Endothelial cell of umbilical vein (primary cell): ENCODE data around the gene PRR15. TPM values are rescaled to one million over a fixed set of nuclear protein-coding genes. Genes with fewer than 3 reads are reported as not detected.
A peak's percentile ranks its signal among the peaks of the same experiment; 100 is the strongest.

Experiments
- BruUV-seq: library from RNA; stranded (reverse); fragments of 400-500 nt; replicated peaks from 2 replicates; lab custom pipeline; 2021; lab: Mats Ljungman, UMichigan
- CTCF ChIA-PET: fragments of 300-600, 350-600 bp; sonication (Branson Sonifier 250); formaldehyde crosslinking; loops from one replicate; lab custom pipeline; 2021; ENCODE audit warnings: antibody characterized with exemption, inconsistent platforms; lab: Charles Lee
- POLR2A ChIA-PET: fragments of 300-600, 350-600 bp; sonication (Branson Sonifier 250); formaldehyde crosslinking; loops from one replicate; lab custom pipeline; 2021; ENCODE audit warnings: antibody characterized with exemption, inconsistent platforms; lab: Charles Lee
- DNase-seq: peaks from one replicate; pipeline ENCODE4 v3.0.0-alpha.2; 2011; ENCODE audit warnings: low read depth, low spot score
- FAIRE-seq: peaks from 2 replicates; lab custom pipeline; 2011; peaks lifted over from hg19 to GRCh38; lab: Jason Lieb, UNC
- H2AFZ ChIP-seq: 2 replicates; pipeline ENCODE4 v1.6.0; 2012; ENCODE audit warnings: low read depth, low read length, control low read depth, inconsistent platforms
- H3K27ac ChIP-seq: 2 replicates; pipeline ENCODE4 v1.5.1; 2011; ENCODE audit warnings: low read depth, mild to moderate bottlenecking, control low read depth, low read length, moderate library complexity; ENCODE audit not compliant: insufficient read depth
- H3K27me3 ChIP-seq, 2 experiments: 2 replicates each; pipeline versions ENCODE4 v1.6.0 to v1.6.1; 2011; ENCODE audit warnings: low read length in 2 of 2, mixed read lengths in 1 of 2; ENCODE audit not compliant: control insufficient read depth in 2 of 2, insufficient read depth in 2 of 2
- H3K36me3 ChIP-seq, 2 experiments: 2 replicates in 1 of 2; 3 replicates in 1 of 2; pipeline ENCODE4 v1.5.1; 2011; ENCODE audit warnings: low read length in 2 of 2, mild to moderate bottlenecking in 1 of 2, moderate library complexity in 1 of 2; ENCODE audit not compliant: control insufficient read depth in 2 of 2, insufficient read depth in 2 of 2; ENCODE audit errors: extremely low read depth in 1 of 2
- H3K4me1 ChIP-seq: 3 replicates; pipeline ENCODE4 v1.5.1; 2011; ENCODE audit warnings: mild to moderate bottlenecking, low read length; ENCODE audit not compliant: control insufficient read depth, insufficient read depth; ENCODE audit errors: extremely low read depth
- H3K4me2 ChIP-seq: 2 replicates; pipeline ENCODE4 v1.6.1; 2011; ENCODE audit warnings: low read length, control low read depth, mixed read lengths; ENCODE audit not compliant: insufficient read depth
- H3K4me3 ChIP-seq, 3 experiments: fragments of 200-600 bp in 1 of 3; sonication (generic), shearing (Covaris generic) in 1 of 3; replicated peaks in 1 of 3; 2 replicates each; pipeline ENCODE4 v1.5.1; 2011 to 2016; ENCODE audit warnings: control low read depth in 3 of 3, low read length in 3 of 3, mild to moderate bottlenecking in 2 of 3, inconsistent platforms in 1 of 3, low read depth in 1 of 3, moderate library complexity in 1 of 3; ENCODE audit not compliant: insufficient read depth in 1 of 3
- H3K79me2 ChIP-seq: 2 replicates; pipeline ENCODE4 v1.6.0; 2012; ENCODE audit warnings: low read length, inconsistent platforms; ENCODE audit not compliant: control insufficient read depth, insufficient read depth
- H3K9ac ChIP-seq: replicated peaks from 2 replicates; pipeline ENCODE3; 2011; ENCODE audit warnings: low read length, control low read depth; ENCODE audit not compliant: insufficient read depth; ENCODE audit errors: extremely low read depth
- H3K9me1 ChIP-seq: replicated peaks from 3 replicates; pipeline ENCODE4 v1.6.0; 2011; ENCODE audit warnings: mild to moderate bottlenecking, low read length; ENCODE audit not compliant: control insufficient read depth, insufficient read depth; ENCODE audit errors: extremely low read depth
- H3K9me3 ChIP-seq: replicated peaks from 2 replicates; pipeline ENCODE4 v1.5.1; 2012; ENCODE audit warnings: low read length, inconsistent platforms; ENCODE audit not compliant: control insufficient read depth, insufficient read depth
- H4K20me1 ChIP-seq: replicated peaks from 2 replicates; pipeline ENCODE3; 2011; ENCODE audit warnings: mild to moderate bottlenecking, low read length; ENCODE audit not compliant: control insufficient read depth, insufficient read depth; ENCODE audit errors: extremely low read depth
- EZH2 ChIP-seq: IDR thresholded peaks from 2 replicates; pipeline ENCODE4 v1.6.1; 2012; ENCODE audit warnings: borderline replicate concordance, low read depth, mild to moderate bottlenecking, moderate library complexity, low read length, inconsistent platforms; ENCODE audit not compliant: severe bottlenecking
- POLR2AphosphoS5 ChIP-seq: IDR thresholded peaks from 2 replicates; pipeline ENCODE4 v1.6.1; 2012; ENCODE audit warnings: low read depth, mild to moderate bottlenecking, control low read depth, low read length, moderate library complexity; ENCODE audit not compliant: insufficient read depth
- dilution Hi-C: fragments of 300-500 bp; cut with MboI; formaldehyde crosslinking; loops from one replicate; pipeline ENCODE4 v1.15.0; 2019; ENCODE audit warnings: low sequenced_read_pairs; ENCODE audit not compliant: extremely low pct_ligation_motif_present
- intact Hi-C: fragments of 100-400 bp; cut with micrococcal nuclease; formaldehyde crosslinking; loops from one replicate; pipeline ENCODE4 v1.10.0; 2022
- polyA plus RNA-seq, 4 experiments: library from polyadenylated mRNA; depleted of rRNA in 3 of 4; stranded (reverse) in 3 of 4; unstranded in 1 of 4; fragments of >200 nt; gene quantifications; 2 replicates each; pipeline versions ENCODE4 v1.2.1 to v1.2.3, GENCODE V29; 2011 to 2012; ENCODE audit warnings: missing spikeins in 1 of 4
- total RNA-seq: library from RNA; stranded (reverse); gene quantifications from 2 replicates; pipeline ENCODE4 v1.2.3, GENCODE V29; 2021
- TF ChIP-seq, protein P1 (sequence below), 2 donors: IDR thresholded peaks; 1 replicate in 1 of 2; 2 replicates in 1 of 2; pipeline ENCODE4 v1.5.1; 2011; ENCODE audit warnings: low read length in 2 of 2, mild to moderate bottlenecking in 2 of 2, moderate library complexity in 2 of 2, control low read depth in 1 of 2, inconsistent platforms in 1 of 2, low read depth in 1 of 2; ENCODE audit not compliant: insufficient read depth in 1 of 2; ENCODE audit errors: extremely low read depth in 1 of 2

The PRR15 gene
- total and polyA plus RNA-seq, 2 donors (not counting 3 experiments of a cell fraction or from before 2014, with no cell fraction given) = 1.8 to 5.0 TPM

DNA sequence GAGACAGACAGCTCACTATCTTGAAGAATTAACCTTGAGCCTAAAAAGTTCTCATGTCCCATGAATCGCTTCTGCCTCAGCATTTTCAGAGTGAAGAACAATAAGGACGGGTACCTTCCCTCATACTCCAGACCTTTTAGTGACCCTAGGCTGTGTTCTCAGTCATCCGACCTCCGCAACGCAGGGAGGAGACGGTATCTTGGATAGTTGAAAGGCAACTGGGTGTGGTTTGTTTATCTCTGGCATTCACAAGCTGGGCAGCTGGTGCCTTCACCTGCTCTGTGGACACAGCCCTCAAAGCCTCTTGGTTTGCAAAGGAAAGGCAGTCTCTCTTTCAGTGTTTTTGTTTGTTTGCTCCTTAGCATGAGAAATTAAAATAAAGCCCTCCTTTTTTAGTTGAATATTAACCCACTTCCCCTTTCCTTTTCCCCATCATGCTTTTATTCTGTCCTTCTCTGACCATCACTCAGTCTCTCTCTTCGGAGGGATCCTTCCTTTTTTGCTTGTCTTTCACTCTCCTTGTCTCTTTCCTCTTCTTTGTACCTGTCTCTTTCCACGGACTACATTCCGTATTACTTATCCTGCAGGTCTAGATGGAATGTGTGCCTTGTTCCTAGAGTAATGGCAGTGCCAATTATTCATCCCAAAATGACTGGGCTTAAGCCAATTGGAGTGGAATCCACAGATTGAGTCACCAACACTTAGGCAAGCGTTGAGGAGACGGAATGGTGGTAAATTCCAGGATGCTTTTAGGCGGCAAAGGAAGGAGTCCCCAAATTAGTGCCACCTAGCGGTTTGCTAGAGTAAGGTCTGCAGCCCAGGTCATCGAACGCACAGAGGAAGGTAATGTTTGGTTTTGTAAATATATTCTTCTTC is 45.8 kb downstream of the PRR15 start:
- H3K36me3 ChIP-seq = no peaks in the 10 kb centered on the region
- DNase-seq (peak; percentile 17), FAIRE-seq (peak; percentile 37)
- TF ChIP-seq, protein P1, sequence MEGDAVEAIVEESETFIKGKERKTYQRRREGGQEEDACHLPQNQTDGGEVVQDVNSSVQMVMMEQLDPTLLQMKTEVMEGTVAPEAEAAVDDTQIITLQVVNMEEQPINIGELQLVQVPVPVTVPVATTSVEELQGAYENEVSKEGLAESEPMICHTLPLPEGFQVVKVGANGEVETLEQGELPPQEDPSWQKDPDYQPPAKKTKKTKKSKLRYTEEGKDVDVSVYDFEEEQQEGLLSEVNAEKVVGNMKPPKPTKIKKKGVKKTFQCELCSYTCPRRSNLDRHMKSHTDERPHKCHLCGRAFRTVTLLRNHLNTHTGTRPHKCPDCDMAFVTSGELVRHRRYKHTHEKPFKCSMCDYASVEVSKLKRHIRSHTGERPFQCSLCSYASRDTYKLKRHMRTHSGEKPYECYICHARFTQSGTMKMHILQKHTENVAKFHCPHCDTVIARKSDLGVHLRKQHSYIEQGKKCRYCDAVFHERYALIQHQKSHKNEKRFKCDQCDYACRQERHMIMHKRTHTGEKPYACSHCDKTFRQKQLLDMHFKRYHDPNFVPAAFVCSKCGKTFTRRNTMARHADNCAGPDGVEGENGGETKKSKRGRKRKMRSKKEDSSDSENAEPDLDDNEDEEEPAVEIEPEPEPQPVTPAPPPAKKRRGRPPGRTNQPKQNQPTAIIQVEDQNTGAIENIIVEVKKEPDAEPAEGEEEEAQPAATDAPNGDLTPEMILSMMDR (IDR thresholded peaks at IDR 0.05; ENCODE audit: extremely low read depth in 1 of 2, insufficient read depth in 1 of 2, low read depth in 1 of 2, low read length in 2 of 2) = peak; percentile 61 to 66
- no peak for TF ChIP-seq POLR2AphosphoS5
- TF ChIP-seq EZH2 = no peak
- intact Hi-C loops = no loop called here
- no peaks in the 10 kb centered on the region for H3K9me1 ChIP-seq
- H3K27ac ChIP-seq = no peak overlapping the region
- H4K20me1 ChIP-seq = no peaks in the 10 kb centered on the region
- H3K4me2 ChIP-seq = no peak overlapping the region
- BruUV-seq = no TSS peak
- dilution Hi-C loops = no loop called here
- H3K79me2 ChIP-seq = no peaks in the 10 kb centered on the region
- H3K4me1 ChIP-seq = no peaks in the 10 kb centered on the region
- no peak overlapping the region for H2AFZ ChIP-seq
- ChIA-PET POLR2A (no interaction called here), CTCF (interaction anchor here (0.7 to 2.3 kb wide), 11 partner anchors 11 to 687 kb away, joined by 3 to 10 read pairs (median 3); no protein-coding TSS in a partner anchor)
- H3K9me3 ChIP-seq = no peaks in the 10 kb centered on the region
- H3K27me3 ChIP-seq = no peaks in the 10 kb centered on the region
- no peak overlapping the region for H3K9ac ChIP-seq
- no peak overlapping the region for H3K4me3 ChIP-seq
